Endothelial cell of umbilical vein (primary cell): ENCODE data around the gene CCDC194. TPM values are rescaled to one million over a fixed set of nuclear protein-coding genes. Genes with fewer than 3 reads are reported as not detected.

ENCODE experiments used
- BruUV-seq: library from RNA; stranded (reverse); fragments of 400-500 nt; replicated peaks from 2 replicates; lab custom pipeline; 2021; lab: Mats Ljungman, UMichigan
- CTCF ChIA-PET: fragments of 300-600, 350-600 bp; sonication (Branson Sonifier 250); formaldehyde crosslinking; loops from one replicate; lab custom pipeline; 2021; ENCODE audit warnings: antibody characterized with exemption, inconsistent platforms; lab: Charles Lee
- POLR2A ChIA-PET: fragments of 300-600, 350-600 bp; sonication (Branson Sonifier 250); formaldehyde crosslinking; loops from one replicate; lab custom pipeline; 2021; ENCODE audit warnings: antibody characterized with exemption, inconsistent platforms; lab: Charles Lee
- DNase-seq: peaks from one replicate; pipeline ENCODE4 v3.0.0-alpha.2; 2011; ENCODE audit warnings: low read depth, low spot score
- FAIRE-seq: peaks from 2 replicates; lab custom pipeline; 2011; peaks lifted over from hg19 to GRCh38; lab: Jason Lieb, UNC
- H2AFZ ChIP-seq: 2 replicates; pipeline ENCODE4 v1.6.0; 2012; ENCODE audit warnings: low read depth, low read length, control low read depth, inconsistent platforms
- H3K27ac ChIP-seq: 2 replicates; pipeline ENCODE4 v1.5.1; 2011; ENCODE audit warnings: low read depth, mild to moderate bottlenecking, control low read depth, low read length, moderate library complexity; ENCODE audit not compliant: insufficient read depth
- H3K27me3 ChIP-seq, 2 experiments: 2 replicates each; pipeline versions ENCODE4 v1.6.0 to v1.6.1; 2011; ENCODE audit warnings: low read length in 2 of 2, mixed read lengths in 1 of 2; ENCODE audit not compliant: control insufficient read depth in 2 of 2, insufficient read depth in 2 of 2
- H3K36me3 ChIP-seq, 2 experiments: 2 replicates in 1 of 2; 3 replicates in 1 of 2; pipeline ENCODE4 v1.5.1; 2011; ENCODE audit warnings: low read length in 2 of 2, mild to moderate bottlenecking in 1 of 2, moderate library complexity in 1 of 2; ENCODE audit not compliant: control insufficient read depth in 2 of 2, insufficient read depth in 2 of 2; ENCODE audit errors: extremely low read depth in 1 of 2
- H3K4me1 ChIP-seq: 3 replicates; pipeline ENCODE4 v1.5.1; 2011; ENCODE audit warnings: mild to moderate bottlenecking, low read length; ENCODE audit not compliant: control insufficient read depth, insufficient read depth; ENCODE audit errors: extremely low read depth
- H3K4me2 ChIP-seq: 2 replicates; pipeline ENCODE4 v1.6.1; 2011; ENCODE audit warnings: low read length, control low read depth, mixed read lengths; ENCODE audit not compliant: insufficient read depth
- H3K4me3 ChIP-seq, 3 experiments: fragments of 200-600 bp in 1 of 3; sonication (generic), shearing (Covaris generic) in 1 of 3; replicated peaks in 1 of 3; 2 replicates each; pipeline ENCODE4 v1.5.1; 2011 to 2016; ENCODE audit warnings: control low read depth in 3 of 3, low read length in 3 of 3, mild to moderate bottlenecking in 2 of 3, inconsistent platforms in 1 of 3, low read depth in 1 of 3, moderate library complexity in 1 of 3; ENCODE audit not compliant: insufficient read depth in 1 of 3
- H3K79me2 ChIP-seq: 2 replicates; pipeline ENCODE4 v1.6.0; 2012; ENCODE audit warnings: low read length, inconsistent platforms; ENCODE audit not compliant: control insufficient read depth, insufficient read depth
- H3K9ac ChIP-seq: replicated peaks from 2 replicates; pipeline ENCODE3; 2011; ENCODE audit warnings: low read length, control low read depth; ENCODE audit not compliant: insufficient read depth; ENCODE audit errors: extremely low read depth
- H3K9me1 ChIP-seq: replicated peaks from 3 replicates; pipeline ENCODE4 v1.6.0; 2011; ENCODE audit warnings: mild to moderate bottlenecking, low read length; ENCODE audit not compliant: control insufficient read depth, insufficient read depth; ENCODE audit errors: extremely low read depth
- H3K9me3 ChIP-seq: replicated peaks from 2 replicates; pipeline ENCODE4 v1.5.1; 2012; ENCODE audit warnings: low read length, inconsistent platforms; ENCODE audit not compliant: control insufficient read depth, insufficient read depth
- H4K20me1 ChIP-seq: replicated peaks from 2 replicates; pipeline ENCODE3; 2011; ENCODE audit warnings: mild to moderate bottlenecking, low read length; ENCODE audit not compliant: control insufficient read depth, insufficient read depth; ENCODE audit errors: extremely low read depth
- EZH2 ChIP-seq: IDR thresholded peaks from 2 replicates; pipeline ENCODE4 v1.6.1; 2012; ENCODE audit warnings: borderline replicate concordance, low read depth, mild to moderate bottlenecking, moderate library complexity, low read length, inconsistent platforms; ENCODE audit not compliant: severe bottlenecking
- FOS ChIP-seq: IDR thresholded peaks from 2 replicates; pipeline ENCODE4 v1.6.1; 2011; ENCODE audit warnings: mild to moderate bottlenecking, low read length, moderate library complexity, borderline replicate concordance; ENCODE audit not compliant: insufficient read depth
- GATA2 ChIP-seq: IDR thresholded peaks from 2 replicates; pipeline ENCODE4 v1.7.0; 2011; ENCODE audit warnings: low read depth, mild to moderate bottlenecking, moderate library complexity, mixed read lengths, low read length; ENCODE audit not compliant: insufficient read length, insufficient read depth
- JUN ChIP-seq: IDR thresholded peaks from 2 replicates; pipeline ENCODE4 v1.6.1; 2011; ENCODE audit warnings: borderline replicate concordance, low read depth; ENCODE audit not compliant: insufficient read length, insufficient read depth
- MYC ChIP-seq: IDR thresholded peaks from one replicate; pipeline ENCODE4 v1.6.1; 2011; ENCODE audit warnings: mild to moderate bottlenecking, low read depth, low read length
- POLR2A ChIP-seq: IDR thresholded peaks from 2 replicates; pipeline ENCODE4 v1.6.1; 2012; ENCODE audit warnings: low read depth, mild to moderate bottlenecking, control low read depth, low read length
- POLR2AphosphoS5 ChIP-seq: IDR thresholded peaks from 2 replicates; pipeline ENCODE4 v1.6.1; 2012; ENCODE audit warnings: low read depth, mild to moderate bottlenecking, control low read depth, low read length, moderate library complexity; ENCODE audit not compliant: insufficient read depth
- dilution Hi-C: fragments of 300-500 bp; cut with MboI; formaldehyde crosslinking; loops from one replicate; pipeline ENCODE4 v1.15.0; 2019; ENCODE audit warnings: low sequenced_read_pairs; ENCODE audit not compliant: extremely low pct_ligation_motif_present
- intact Hi-C: fragments of 100-400 bp; cut with micrococcal nuclease; formaldehyde crosslinking; loops from one replicate; pipeline ENCODE4 v1.10.0; 2022
- polyA plus RNA-seq, 4 experiments: library from polyadenylated mRNA; depleted of rRNA in 3 of 4; stranded (reverse) in 3 of 4; unstranded in 1 of 4; fragments of >200 nt; gene quantifications; 2 replicates each; pipeline versions ENCODE4 v1.2.1 to v1.2.3, GENCODE V29; 2011 to 2012; ENCODE audit warnings: missing spikeins in 1 of 4
- total RNA-seq: library from RNA; stranded (reverse); gene quantifications from 2 replicates; pipeline ENCODE4 v1.2.3, GENCODE V29; 2021
- TF ChIP-seq, protein P1 (sequence below), 2 donors: IDR thresholded peaks; 1 replicate in 1 of 2; 2 replicates in 1 of 2; pipeline ENCODE4 v1.5.1; 2011; ENCODE audit warnings: low read length in 2 of 2, mild to moderate bottlenecking in 2 of 2, moderate library complexity in 2 of 2, control low read depth in 1 of 2, inconsistent platforms in 1 of 2, low read depth in 1 of 2; ENCODE audit not compliant: insufficient read depth in 1 of 2; ENCODE audit errors: extremely low read depth in 1 of 2
- TF ChIP-seq, protein P2 (sequence below): IDR thresholded peaks from 2 replicates; pipeline ENCODE4 v1.6.1; 2011; ENCODE audit not compliant: insufficient read depth, insufficient read length

The CCDC194 gene
- total and polyA plus RNA-seq, 2 donors (not counting 3 experiments of a cell fraction or from before 2014, with no cell fraction given), result 0.12 TPM; not detected in 1

DNA sequence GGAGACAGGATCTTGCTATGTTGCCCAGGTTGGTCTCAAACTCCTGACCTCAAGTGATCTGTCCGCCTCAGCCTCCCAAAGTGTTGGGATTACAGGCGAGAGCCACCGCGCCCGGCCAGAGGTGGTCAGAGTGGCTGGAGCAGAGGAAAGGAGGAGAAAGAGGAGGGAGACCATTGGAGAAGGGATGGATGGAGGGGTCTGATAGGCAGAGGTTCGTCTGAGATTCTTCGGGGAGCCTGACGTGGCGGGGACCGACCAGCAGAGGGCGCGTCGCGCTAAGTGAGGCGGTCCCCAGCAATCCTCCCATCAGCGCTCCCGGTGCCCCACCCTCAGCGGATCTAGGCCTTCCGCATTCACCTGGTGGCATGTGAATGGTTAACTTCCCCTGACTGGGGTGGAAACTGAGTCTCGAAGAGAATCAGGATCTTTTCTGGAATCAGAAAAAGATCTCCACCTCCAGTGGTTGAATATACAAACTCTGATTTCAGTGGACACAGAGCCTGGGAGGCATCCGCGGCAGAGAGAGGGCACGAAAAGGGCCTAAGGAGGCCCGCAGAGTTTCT is 47.8 kb downstream of the CCDC194 start:
- Histone ChIP-seq H3K4me3 (no peak overlapping the region), H3K4me2 (no peak overlapping the region), H3K27me3 (no peaks in the 10 kb centered on the region), H2AFZ (no peak overlapping the region), H3K9me3 (no peaks in the 10 kb centered on the region), H3K9me1 (no peaks in the 10 kb centered on the region), H3K79me2 (no peaks in the 10 kb centered on the region), H3K9ac (no peak overlapping the region), H3K36me3 (no peaks in the 10 kb centered on the region), H3K27ac (no peak overlapping the region), H3K4me1 (peaks cover 25% of the 10 kb centered on the region), H4K20me1 (no peaks in the 10 kb centered on the region)
- dilution Hi-C loops, result no loop called here
- CTCF ChIA-PET, result interaction anchor here (0.5 to 7.0 kb wide), 3 partner anchors 40 to 53 kb away, joined by 3 to 180 read pairs (median 6); no protein-coding TSS in a partner anchor
- no TSS peak for BruUV-seq
- POLR2A ChIA-PET, result no interaction called here
- TF ChIP-seq, protein P1, sequence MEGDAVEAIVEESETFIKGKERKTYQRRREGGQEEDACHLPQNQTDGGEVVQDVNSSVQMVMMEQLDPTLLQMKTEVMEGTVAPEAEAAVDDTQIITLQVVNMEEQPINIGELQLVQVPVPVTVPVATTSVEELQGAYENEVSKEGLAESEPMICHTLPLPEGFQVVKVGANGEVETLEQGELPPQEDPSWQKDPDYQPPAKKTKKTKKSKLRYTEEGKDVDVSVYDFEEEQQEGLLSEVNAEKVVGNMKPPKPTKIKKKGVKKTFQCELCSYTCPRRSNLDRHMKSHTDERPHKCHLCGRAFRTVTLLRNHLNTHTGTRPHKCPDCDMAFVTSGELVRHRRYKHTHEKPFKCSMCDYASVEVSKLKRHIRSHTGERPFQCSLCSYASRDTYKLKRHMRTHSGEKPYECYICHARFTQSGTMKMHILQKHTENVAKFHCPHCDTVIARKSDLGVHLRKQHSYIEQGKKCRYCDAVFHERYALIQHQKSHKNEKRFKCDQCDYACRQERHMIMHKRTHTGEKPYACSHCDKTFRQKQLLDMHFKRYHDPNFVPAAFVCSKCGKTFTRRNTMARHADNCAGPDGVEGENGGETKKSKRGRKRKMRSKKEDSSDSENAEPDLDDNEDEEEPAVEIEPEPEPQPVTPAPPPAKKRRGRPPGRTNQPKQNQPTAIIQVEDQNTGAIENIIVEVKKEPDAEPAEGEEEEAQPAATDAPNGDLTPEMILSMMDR (IDR thresholded peaks at IDR 0.05; ENCODE audit: extremely low read depth in 1 of 2, insufficient read depth in 1 of 2, low read depth in 1 of 2, low read length in 2 of 2), result peak; percentile 86 to 96
- TF ChIP-seq POLR2AphosphoS5, result peak; percentile 20
- TF ChIP-seq FOS, result no peak
- DNase-seq (peak; percentile 62), FAIRE-seq (peak; percentile 92)
- intact Hi-C loops, result loop anchor here (1.0 to 2.0 kb wide), 4 partner anchors 40 to 120 kb away; no protein-coding TSS in a partner anchor

DNA sequence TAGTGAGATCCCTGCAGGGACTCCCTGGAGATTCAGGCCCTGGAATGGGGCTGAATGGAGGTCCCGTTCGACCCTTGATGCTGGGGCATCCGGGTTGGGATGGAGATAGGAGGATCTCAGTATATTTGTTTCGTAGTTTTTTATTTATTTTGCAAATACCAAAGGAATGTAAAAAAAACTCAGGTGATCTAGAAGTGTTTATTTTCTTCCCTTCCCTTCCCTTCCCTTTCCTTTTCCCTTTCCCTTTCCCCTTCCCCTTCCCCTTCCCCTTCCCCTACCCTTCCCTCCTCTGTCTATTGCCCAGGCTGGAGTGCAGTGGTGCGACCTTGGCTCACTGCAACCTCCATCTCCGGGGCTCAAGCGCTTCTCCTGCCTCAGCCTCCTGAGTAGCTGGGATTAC is 52.2 kb downstream of the CCDC194 start:
- H3K4me2 ChIP-seq, result no peak overlapping the region
- no peak overlapping the region for H3K9ac ChIP-seq
- no peak overlapping the region for H3K4me3 ChIP-seq
- H3K9me3 ChIP-seq, result no peaks in the 10 kb centered on the region
- DNase-seq (no peak), FAIRE-seq (no peak)
- CTCF ChIA-PET, result interaction anchor here (3.8 kb wide), 1 partner anchor 44 kb away, joined by 18 read pairs; no protein-coding TSS in a partner anchor
- BruUV-seq, result no TSS peak
- no peaks in the 10 kb centered on the region for H3K9me1 ChIP-seq
- no peaks in the 10 kb centered on the region for H3K27me3 ChIP-seq
- peaks cover 4% of the 10 kb centered on the region for H3K79me2 ChIP-seq
- TF ChIP-seq POLR2A (no peak), JUN (no peak), POLR2AphosphoS5 (no peak), MYC (no peak), GATA2 (no peak), FOS (no peak), EZH2 (no peak)
- TF ChIP-seq, protein P2, sequence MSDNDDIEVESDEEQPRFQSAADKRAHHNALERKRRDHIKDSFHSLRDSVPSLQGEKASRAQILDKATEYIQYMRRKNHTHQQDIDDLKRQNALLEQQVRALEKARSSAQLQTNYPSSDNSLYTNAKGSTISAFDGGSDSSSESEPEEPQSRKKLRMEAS, result no peak
- TF ChIP-seq, protein P1 (IDR thresholded peaks at IDR 0.05; ENCODE audit: extremely low read depth in 1 of 2, insufficient read depth in 1 of 2, low read depth in 1 of 2, low read length in 2 of 2), result no peak
- dilution Hi-C loops, result no loop called here
- peaks cover 12% of the 10 kb centered on the region for H3K4me1 ChIP-seq
- POLR2A ChIA-PET, result interaction anchor here (0.7 kb wide), 1 partner anchor 47 kb away, joined by 7 read pairs; no protein-coding TSS in a partner anchor
- H3K36me3 ChIP-seq, result no peaks in the 10 kb centered on the region
- intact Hi-C loops, result no loop called here
- H4K20me1 ChIP-seq, result no peaks in the 10 kb centered on the region
- no peak overlapping the region for H2AFZ ChIP-seq
- no peak overlapping the region for H3K27ac ChIP-seq
